Epithelial cell of alveolus of lung (primary cell): ENCODE results near the gene TFCP2. TPM values are rescaled to one million over a fixed set of nuclear protein-coding genes. Genes with fewer than 3 reads are reported as not detected.

Experiments used
- total RNA-seq: library from RNA; depleted of rRNA; stranded (reverse); fragments of >200 nt; gene quantifications from 2 replicates; pipeline ENCODE4 v1.2.1, GENCODE V29; 2015

The TFCP2 gene, protein sequence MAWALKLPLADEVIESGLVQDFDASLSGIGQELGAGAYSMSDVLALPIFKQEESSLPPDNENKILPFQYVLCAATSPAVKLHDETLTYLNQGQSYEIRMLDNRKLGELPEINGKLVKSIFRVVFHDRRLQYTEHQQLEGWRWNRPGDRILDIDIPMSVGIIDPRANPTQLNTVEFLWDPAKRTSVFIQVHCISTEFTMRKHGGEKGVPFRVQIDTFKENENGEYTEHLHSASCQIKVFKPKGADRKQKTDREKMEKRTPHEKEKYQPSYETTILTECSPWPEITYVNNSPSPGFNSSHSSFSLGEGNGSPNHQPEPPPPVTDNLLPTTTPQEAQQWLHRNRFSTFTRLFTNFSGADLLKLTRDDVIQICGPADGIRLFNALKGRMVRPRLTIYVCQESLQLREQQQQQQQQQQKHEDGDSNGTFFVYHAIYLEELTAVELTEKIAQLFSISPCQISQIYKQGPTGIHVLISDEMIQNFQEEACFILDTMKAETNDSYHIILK
- total RNA-seq: 9.4 and 12.1 TPM in 2 replicates

DNA sequence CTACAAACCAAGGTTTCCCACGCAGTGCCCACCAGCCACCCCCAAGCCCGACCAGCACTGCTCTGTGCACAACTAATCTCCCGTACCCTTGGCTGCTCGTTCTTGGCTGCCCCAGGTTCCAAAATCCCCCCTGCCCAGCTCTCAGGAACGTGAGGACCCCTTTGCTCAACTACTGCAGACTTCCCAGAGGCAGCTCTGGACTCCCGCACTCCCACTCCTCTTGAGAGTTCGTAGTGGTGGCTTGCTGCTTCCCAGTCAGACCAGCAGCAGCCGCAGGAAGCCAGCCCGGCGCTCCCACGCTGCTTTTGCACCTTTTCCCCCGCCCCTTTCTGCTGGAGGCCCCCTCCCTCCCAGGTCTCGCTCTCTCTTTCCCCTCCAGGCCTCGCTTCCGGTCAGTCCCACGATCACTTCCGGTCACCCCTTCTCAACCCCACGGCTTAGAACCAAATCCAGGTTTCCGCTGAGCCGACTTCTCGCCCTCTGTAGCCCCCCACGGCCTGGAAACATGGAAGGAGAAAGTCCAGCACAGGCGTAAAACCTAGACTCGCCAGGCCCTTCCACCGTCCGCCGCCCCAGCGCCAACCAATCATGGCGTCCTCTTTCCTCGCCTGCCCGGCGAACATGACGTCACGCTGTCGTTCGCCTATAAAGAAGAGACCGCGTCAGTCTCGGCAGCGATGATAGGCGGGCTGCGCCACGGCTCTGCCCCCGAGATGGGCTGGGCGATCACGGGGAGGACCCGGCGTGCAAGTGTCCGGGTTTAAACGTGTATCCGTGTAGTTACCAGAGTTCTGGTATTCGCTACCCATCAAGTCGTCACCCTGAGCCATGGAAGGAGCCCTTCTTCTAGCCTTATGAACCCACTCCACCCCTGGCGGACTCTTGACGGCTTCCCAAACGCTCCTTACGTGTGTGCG, at the start of gene TFCP2:
Gene TFCP2 (minus strand): TSS at position 621 of the 917 bp plus-strand sequence. CDS start 713 bp downstream, outside the sequence.

DNA sequence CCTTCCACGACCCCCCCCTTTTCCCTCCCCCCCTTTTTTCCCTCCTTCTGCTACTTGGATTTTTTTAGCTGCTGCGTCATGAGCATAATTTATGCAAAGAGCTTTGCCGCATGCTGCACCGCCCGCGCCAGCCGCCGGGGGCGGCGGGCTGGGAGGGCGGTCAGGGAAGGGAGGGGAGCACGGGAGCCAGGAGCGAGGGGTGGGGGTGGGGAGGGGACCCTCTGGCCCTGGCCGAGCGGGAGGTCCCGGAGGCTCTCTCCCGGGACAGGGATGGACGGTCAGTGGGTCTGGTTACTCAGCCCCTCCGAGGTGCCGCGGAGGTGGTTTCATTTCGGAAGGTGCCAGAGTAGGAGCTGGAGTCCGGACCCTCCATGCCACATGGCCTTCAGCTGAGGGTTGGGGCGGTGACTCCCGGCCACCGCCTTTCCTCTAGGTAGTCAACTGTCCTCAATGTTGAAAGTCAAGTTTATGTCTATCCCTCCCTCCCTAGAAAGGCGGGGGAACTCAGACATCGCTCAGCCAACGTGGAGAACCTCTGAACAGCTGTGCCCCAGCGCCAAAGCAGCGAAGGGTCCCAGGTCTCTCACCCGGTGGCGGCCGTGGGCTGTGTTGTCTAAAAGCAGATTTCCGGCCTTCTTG, 45.2 kb upstream of the TFCP2 start, which contains the start of gene POU6F1:
Gene POU6F1 (minus strand): TSS at position 95 of the 639 bp plus-strand sequence. CDS start 11,226 bp downstream, outside the sequence.

GRCh38 chr12:51083126-51083833, 89.7 kb downstream of the TFCP2 start, which contains the start of gene CSRNP2:
Gene CSRNP2, minus strand, starts transcription at chr12:51083596. Its CDS starts 7,035 bp downstream, at chr12:51076561.

DNA sequence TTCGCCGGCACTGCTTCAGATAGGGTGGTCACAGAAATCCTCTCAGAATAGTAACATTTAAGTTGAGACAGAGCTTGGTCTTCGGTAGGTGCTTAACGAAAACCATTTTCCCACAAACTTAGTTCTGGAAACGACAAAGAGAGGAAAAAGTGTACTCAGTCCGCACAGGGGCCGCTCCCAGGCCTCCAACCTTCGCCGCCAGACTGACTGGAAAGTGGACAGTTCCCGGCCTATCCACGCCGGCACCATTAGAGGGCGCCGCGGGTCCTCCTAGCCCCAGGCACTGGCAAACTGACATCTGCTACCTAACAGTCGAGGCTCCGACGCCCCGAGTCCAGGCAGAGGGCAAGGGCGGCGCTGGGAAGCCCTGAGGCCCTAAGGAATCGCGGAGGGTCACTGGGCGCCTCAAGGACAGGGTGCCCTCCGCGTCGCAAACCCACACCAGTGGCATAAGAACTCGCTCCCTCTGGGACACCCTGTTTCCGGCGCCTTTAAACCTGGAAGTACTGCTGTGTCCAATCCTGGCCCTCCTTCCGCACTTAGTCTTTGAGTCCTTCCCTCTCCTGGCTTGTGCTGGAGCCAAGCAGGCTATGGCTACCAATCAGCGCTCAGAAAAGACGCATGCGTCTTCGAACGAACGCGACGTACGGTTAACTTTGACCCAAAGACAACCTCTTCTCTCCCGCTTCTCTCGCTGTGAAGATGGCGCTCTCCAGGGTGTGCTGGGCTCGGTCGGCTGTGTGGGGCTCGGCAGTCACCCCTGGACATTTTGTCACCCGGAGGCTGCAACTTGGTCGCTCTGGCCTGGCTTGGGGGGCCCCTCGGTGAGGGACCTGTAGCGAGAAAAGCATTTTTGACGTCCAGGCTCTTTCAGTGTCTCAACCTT, 125.0 kb downstream of the TFCP2 start, which contains the start of gene LETMD1:
Gene LETMD1 (plus strand): TSS at position 673 of the 886 bp plus-strand sequence. CDS start 30 bp downstream, at position 703.

Other genes with a start within 250 kb of the TFCP2 start
- gene HIGD1C, start 220.6 kb downstream of the TFCP2 start, total RNA-seq: not detected in 2 replicates
- 20.4 and 29.5 TPM in 2 replicates for gene SLC11A2, start 146.8 kb downstream of the TFCP2 start, total RNA-seq
- gene LETMD1, start 124.8 kb downstream of the TFCP2 start, total RNA-seq: 26.5 and 125 TPM in 2 replicates
- 17.9 and 19.1 TPM in 2 replicates for gene CSRNP2, start 89.5 kb downstream of the TFCP2 start, total RNA-seq
- 2.6 and 7.0 TPM in 2 replicates for gene POU6F1, start 44.9 kb upstream of the TFCP2 start, total RNA-seq
- gene DAZAP2, start 65.7 kb upstream of the TFCP2 start, total RNA-seq: 231 and 257 TPM in 2 replicates
- 6.6 and 26.0 TPM in 2 replicates for gene SMAGP, start 97.3 kb upstream of the TFCP2 start, total RNA-seq
- gene BIN2, start 151.0 kb upstream of the TFCP2 start, total RNA-seq: not detected in 2 replicates
- not detected in 2 replicates for gene CELA1, start 173.5 kb upstream of the TFCP2 start, total RNA-seq
- gene GALNT6, start 218.3 kb upstream of the TFCP2 start, total RNA-seq: 3.5 and 49.0 TPM in 2 replicates